Nephron progenitor cell (in vitro differentiated cells): ENCODE results near the gene ZNF683.

Source experiments
- DNase-seq: peaks from one replicate; pipeline ENCODE4 v3.0.0; 2021
- H3K27ac Mint-ChIP-seq: 2 replicates; pipeline ENCODE4 v1.8.0; 2021; ENCODE audit warnings: mild to moderate bottlenecking, moderate library complexity, mixed read lengths
- H3K27me3 Mint-ChIP-seq: 2 replicates; pipeline ENCODE4 v1.8.0; 2021; ENCODE audit warnings: mild to moderate bottlenecking, low read depth, mixed read lengths; ENCODE audit not compliant: poor library complexity
- H3K36me3 Mint-ChIP-seq: 2 replicates; pipeline ENCODE4 v1.8.0; 2021; ENCODE audit warnings: low read depth, mixed read lengths
- H3K4me1 Mint-ChIP-seq: 2 replicates; pipeline ENCODE4 v1.8.0; 2021; ENCODE audit warnings: mixed read lengths
- H3K4me3 Mint-ChIP-seq: 2 replicates; pipeline ENCODE4 v1.8.0; 2021; ENCODE audit warnings: mild to moderate bottlenecking, moderate library complexity, mixed read lengths
- H3K9me3 Mint-ChIP-seq: 2 replicates; pipeline ENCODE4 v1.8.0; 2021; ENCODE audit warnings: mild to moderate bottlenecking, moderate library complexity, mixed read lengths
- TF ChIP-seq, protein P1 (sequence below): fragments of 200-600 bp; sonication (generic); IDR thresholded peaks from 2 replicates; pipeline ENCODE4 v1.5.0; 2021; ENCODE audit warnings: antibody characterized with exemption

The ZNF683 gene

DNA sequence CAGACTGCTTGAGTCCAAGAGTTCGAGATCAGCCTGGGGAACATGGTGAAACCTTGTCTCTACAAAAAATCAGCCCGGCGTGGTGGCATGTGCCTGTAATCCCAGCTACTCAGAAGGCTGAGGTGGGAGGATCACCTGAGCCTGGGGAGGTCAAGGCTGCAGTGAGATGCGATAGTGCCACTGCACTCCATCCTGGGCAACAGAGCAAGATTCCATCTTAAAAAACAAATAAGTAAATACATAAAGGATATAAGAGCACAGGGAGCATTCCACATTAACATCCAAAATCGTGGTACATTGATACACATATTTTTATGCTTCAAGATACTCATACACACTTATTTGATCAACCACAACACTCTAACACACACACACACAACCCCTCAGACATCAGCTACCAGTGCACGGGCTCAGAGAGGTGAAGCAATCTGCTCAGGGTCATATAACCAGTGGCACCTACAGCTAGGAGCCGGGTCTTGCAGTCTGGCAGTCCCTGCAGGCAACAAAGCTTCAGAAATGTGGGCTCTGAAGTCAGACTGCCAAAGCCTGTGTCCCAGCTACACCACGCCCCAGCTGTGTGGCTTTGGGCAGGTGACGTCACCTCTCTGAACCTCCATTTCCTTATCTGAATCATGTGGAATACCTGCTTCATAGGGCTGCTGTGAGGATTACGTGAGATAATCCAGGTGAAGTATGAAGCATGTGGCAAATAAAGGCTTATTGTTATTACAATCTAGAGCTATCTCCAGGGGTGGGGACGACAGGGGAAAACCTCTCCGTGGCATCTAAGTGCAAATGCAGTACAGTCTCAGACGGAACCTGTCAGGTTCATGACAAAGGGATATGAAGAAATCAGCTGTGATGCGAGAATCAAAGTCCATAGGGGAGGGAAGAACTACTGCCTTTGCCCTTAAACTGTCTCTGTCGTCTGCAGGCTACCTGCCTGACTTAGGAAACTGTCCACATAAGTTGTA lies 13.9 kb downstream of the ZNF683 start:
- peak overlapping the region; percentile 39 for H3K4me3 Mint-ChIP-seq
- no peak for DNase-seq

DNA sequence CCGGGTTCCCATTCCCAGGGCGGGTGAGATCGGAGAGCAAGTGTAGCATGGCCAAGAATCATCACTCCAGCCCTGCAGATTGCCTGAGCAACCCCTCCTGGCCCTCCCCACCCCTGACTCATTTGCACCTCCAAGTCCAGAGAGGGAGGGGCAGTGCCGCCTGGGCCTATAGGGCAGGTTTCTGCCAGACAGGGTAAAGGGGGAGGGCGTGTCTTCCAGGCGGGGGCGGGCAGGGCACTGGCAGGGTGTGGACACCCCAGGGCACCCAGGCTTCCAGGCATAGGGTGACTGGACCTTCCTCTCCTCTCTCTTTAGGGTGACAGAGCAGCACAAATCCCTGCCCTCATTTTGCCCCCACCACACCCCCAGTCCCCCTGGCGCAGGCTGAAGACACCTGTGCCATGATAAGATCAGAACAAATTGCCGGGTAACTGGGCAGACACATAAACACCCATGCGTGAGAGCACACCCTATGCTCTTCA lies 15.4 kb downstream of the ZNF683 start:
- TF ChIP-seq, protein P1, sequence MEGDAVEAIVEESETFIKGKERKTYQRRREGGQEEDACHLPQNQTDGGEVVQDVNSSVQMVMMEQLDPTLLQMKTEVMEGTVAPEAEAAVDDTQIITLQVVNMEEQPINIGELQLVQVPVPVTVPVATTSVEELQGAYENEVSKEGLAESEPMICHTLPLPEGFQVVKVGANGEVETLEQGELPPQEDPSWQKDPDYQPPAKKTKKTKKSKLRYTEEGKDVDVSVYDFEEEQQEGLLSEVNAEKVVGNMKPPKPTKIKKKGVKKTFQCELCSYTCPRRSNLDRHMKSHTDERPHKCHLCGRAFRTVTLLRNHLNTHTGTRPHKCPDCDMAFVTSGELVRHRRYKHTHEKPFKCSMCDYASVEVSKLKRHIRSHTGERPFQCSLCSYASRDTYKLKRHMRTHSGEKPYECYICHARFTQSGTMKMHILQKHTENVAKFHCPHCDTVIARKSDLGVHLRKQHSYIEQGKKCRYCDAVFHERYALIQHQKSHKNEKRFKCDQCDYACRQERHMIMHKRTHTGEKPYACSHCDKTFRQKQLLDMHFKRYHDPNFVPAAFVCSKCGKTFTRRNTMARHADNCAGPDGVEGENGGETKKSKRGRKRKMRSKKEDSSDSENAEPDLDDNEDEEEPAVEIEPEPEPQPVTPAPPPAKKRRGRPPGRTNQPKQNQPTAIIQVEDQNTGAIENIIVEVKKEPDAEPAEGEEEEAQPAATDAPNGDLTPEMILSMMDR: no peak
- peaks cover 53% of the 10 kb centered on the region for H3K4me1 Mint-ChIP-seq
- H3K27ac Mint-ChIP-seq: no peak overlapping the region
- no peaks in the 10 kb centered on the region for H3K9me3 Mint-ChIP-seq
- DNase-seq: no peak
- H3K27me3 Mint-ChIP-seq: peaks cover 49% of the 10 kb centered on the region
- H3K4me3 Mint-ChIP-seq: no peak overlapping the region
- H3K36me3 Mint-ChIP-seq: no peaks in the 10 kb centered on the region

More for the DNA sequence above, 13.9 kb downstream of the ZNF683 start:
- Mint-ChIP-seq H3K27me3 (peaks cover 56% of the 10 kb centered on the region), H3K36me3 (no peaks in the 10 kb centered on the region), H3K9me3 (no peaks in the 10 kb centered on the region), H3K27ac (no peak overlapping the region), H3K4me1 (peaks cover 40% of the 10 kb centered on the region)
- TF ChIP-seq, protein P1: no peak

DNA sequence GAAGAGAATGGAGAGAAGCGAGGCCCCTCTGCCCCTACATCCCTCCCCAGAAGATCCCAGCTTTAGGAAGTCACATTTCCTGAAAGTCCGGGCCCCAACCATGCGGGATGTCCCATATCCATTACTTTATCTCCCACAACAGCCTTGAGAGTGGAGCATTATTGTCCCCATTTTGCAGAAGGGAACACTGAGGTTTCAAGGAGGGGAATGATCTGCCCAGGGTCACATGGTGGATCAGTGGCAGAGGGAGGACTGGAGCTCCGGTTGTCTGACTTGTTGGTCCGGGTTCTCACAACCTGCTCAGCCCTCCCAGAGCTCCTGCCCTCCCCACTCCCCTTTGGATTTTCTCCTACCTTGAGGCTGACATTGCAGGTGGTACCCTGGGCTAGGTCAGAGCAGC lies 16.4 kb downstream of the ZNF683 start:
- no peaks in the 10 kb centered on the region for H3K36me3 Mint-ChIP-seq
- H3K27ac Mint-ChIP-seq: no peak overlapping the region
- peaks cover 39% of the 10 kb centered on the region for H3K27me3 Mint-ChIP-seq
- DNase-seq: no peak
- H3K4me3 Mint-ChIP-seq: no peak overlapping the region
- TF ChIP-seq, protein P1: no peak
- peaks cover 62% of the 10 kb centered on the region for H3K4me1 Mint-ChIP-seq
- no peaks in the 10 kb centered on the region for H3K9me3 Mint-ChIP-seq

DNA sequence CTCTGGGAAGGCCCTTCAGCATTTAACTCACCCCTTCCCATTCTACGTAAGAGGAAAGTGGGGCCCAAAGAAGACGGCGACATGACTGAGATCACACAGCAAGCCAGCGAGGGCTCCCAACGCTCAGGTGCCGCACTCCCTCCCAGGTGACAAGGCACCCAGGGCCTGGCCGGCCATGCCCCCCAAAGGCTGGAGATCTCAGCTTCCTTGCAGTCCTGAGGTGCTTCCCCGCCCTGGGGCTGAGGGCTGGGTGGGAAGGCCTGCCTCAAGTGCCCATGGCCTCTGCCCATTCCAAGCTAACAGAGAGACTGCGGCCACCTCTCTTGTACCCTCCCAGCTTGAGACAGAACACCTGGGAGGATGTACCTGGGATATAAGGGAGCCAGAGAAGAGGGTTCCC lies 17.6 kb downstream of the ZNF683 start:
- Mint-ChIP-seq H3K4me1 (peaks cover 66% of the 10 kb centered on the region), H3K27ac (no peak overlapping the region), H3K9me3 (no peaks in the 10 kb centered on the region), H3K36me3 (no peaks in the 10 kb centered on the region), H3K27me3 (peaks cover 28% of the 10 kb centered on the region), H3K4me3 (no peak overlapping the region)
- TF ChIP-seq, protein P1: no peak
- DNase-seq: no peak

DNA sequence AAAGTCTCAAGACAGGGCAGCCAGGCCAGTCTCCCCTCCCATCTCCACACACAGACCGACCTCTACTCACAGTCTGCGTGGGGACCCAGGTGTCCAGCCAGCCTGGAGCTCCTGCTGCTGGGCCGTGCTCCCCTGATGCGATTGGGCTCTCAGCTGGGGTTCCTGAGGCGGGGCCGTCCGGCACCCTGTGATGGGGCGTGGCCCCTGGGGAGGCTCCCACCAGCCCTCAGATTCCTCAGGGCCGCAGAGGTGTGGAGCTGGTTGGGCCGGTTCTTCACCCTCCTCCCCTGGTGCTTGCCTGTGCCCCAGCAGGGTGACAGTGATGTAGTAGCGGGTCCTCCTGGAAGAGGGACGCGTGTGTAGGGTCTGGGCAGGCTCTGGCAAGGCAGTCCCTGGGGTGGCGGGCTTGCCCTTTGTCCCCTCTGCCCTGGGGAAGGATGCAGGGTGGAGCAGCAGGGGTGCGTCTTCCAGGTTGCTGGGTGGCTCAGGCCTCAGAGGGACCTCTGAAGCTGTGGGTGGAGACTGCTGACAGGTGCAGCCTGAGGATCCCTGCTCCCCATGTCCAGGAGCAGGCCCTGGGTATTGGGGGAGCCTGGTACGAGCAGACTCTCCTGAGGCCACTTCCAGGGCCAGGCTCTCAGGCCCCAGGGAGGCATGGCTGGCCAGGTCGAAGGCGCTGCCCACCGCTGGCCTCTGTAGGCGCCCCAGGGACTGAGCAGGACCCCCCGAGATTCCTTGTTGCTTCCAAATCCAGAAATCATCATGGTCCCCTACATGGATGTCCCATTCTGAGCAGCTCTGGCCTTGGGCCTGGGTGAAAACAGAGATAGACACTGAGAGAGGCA lies 18.4 kb downstream of the ZNF683 start, which contains the start of gene CRYBG2:
TSS of gene CRYBG2 (minus strand) at position 155 of the 845 bp plus-strand sequence. CDS start 7,473 bp downstream, outside the sequence.
- peak within 1 kb of the TSS; percentile 57 for H3K27ac Mint-ChIP-seq
- H3K4me1 Mint-ChIP-seq: peaks cover 66% of the 10 kb centered on the region
- no peaks in the 10 kb centered on the region for H3K9me3 Mint-ChIP-seq
- no peak within 1 kb of the TSS for H3K4me3 Mint-ChIP-seq
- H3K27me3 Mint-ChIP-seq: peaks cover 20% of the 10 kb centered on the region
- TF ChIP-seq, protein P1: no peak
- H3K36me3 Mint-ChIP-seq: no peaks in the 10 kb centered on the region
- no peak for DNase-seq
